HEK293T (cell line): ENCODE measurements around the gene PLPP7.
"Not testable (repeated sequence)": the region's sequence is repeated elsewhere in the genome, so short reads cannot be mapped to it uniquely, and the experiment has no call there.

Experiments
- ELF4 ChIP-seq: fragments of 450-650 bp; IDR thresholded peaks from 2 replicates; pipeline ENCODE4 v1.6.1; 2017; ENCODE audit warnings: antibody characterized with exemption
- FOXK2 ChIP-seq: fragments of 450-650 bp; IDR thresholded peaks from 2 replicates; pipeline ENCODE4 v1.6.1; 2016; ENCODE audit warnings: mild to moderate bottlenecking
- FOXM1 ChIP-seq: fragments of 450-650 bp; IDR thresholded peaks from 2 replicates; pipeline ENCODE4 v1.6.1; 2017; ENCODE audit warnings: mild to moderate bottlenecking, borderline replicate concordance
- L3MBTL2 ChIP-seq: fragments of 450-650 bp; conservative IDR thresholded peaks from 2 replicates; pipeline ENCODE4 v1.6.1; 2016; ENCODE audit warnings: mild to moderate bottlenecking
- SUZ12 ChIP-seq: fragments of 450-650 bp; IDR thresholded peaks from 2 replicates; pipeline ENCODE4 v1.6.1; 2016; ENCODE audit warnings: mild to moderate bottlenecking
- TARDBP ChIP-seq: fragments of 450-650 bp; IDR thresholded peaks from 2 replicates; pipeline ENCODE4 v1.6.1; 2016

DNA sequence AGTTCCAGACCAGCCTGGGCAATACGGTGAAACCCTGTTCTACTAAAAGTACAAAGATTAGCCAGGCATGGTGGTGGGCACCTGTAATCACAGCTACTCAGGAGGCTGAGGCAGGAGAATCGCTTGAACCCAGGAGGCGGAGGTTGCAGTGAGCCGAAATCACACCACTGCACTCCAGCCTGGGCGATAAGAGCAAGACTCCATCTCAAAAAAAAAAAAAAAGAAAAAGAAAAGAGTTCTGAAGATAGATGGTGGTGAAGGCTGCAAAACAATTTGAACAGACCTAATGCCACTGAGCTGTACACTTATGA, 26.5 kb upstream of the PLPP7 start:
- not testable (repeated sequence) for TF ChIP-seq TARDBP, FOXM1, SUZ12, FOXK2, L3MBTL2, ELF4
